ENCODE results near the gene MED22. TPM values are rescaled to one million over a fixed set of nuclear protein-coding genes. Genes with fewer than 3 reads are reported as not detected.
"Not testable (repeated sequence)": the region's sequence is repeated elsewhere in the genome, so short reads cannot be mapped to it uniquely, and the experiment has no call there.

Gene MED22
- 12.9 TPM in 2 replicates for total RNA-seq (2012; rRNA removed)

DNA sequence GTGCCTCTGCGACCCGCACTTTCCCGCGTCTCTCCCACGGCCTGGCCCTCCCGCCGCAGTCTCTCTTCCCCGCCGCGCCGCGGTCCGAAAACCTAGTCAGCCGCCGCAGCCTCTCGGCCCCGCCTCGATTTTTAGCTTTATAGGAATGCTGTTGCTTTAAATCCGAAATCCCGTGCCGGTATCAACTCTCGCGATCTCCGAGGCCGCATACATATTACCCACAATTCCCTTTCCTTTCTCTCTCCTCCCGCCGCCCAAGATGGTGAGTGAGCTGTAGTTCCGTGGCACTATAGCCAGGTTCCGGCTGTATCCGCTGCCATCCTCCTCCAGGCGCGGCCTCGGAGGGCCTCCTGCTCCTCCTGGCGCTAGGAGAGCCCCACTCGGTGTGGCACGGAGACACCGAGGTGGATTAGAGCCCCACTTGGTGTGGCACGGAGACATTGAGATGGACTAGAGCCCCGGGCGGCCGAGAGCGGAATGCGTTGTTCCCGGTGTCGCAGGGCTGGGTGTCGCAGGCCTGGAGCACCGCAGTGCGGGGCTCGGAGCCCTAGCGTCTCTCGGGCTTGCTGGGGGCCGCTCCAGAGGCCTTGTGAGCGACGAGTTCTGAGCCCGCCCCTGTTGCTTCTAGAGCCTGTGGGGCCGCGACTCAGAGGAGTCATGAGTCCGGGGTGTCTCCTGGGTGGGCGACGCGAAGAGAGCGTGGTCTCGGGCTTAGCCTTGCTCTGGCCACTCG, at the start of gene MED22, which contains the start of gene RPL7A:
TSS of gene MED22 (minus strand) at position 147 of the 733 bp plus-strand sequence. CDS start 1,469 bp downstream, outside the sequence.
TSS of gene RPL7A (plus strand) at position 234 of the 733 bp plus-strand sequence. CDS start at position 260, 26 bp downstream.
- peaks cover 22% of the 10 kb centered on the region for H3K4me1 ChIP-seq (ENCODE audit: control insufficient read depth, insufficient read depth, low read length)
- H3K9me3 ChIP-seq (replicated peaks; ENCODE audit: low read length) = no peaks in the 10 kb centered on the region
- no peaks in the 10 kb centered on the region for H3K27me3 ChIP-seq (ENCODE audit: control insufficient read depth, insufficient read depth, low read length)
- peaks cover 83% of the 10 kb centered on the region for H3K36me3 ChIP-seq (ENCODE audit: insufficient read depth, low read length)
- H3K4me2 ChIP-seq (ENCODE audit: low read length) = peak within 1 kb of the TSS; percentile 99
- peak within 1 kb of the TSS; percentile 100 for H3K9ac ChIP-seq (ENCODE audit: low read depth, low read length)
- peak within 1 kb of the TSS; percentile 100 for H3K4me3 ChIP-seq (ENCODE audit: low read length)

GRCh38 chr9:133397370-133397769, 49.4 kb upstream of the MED22 start:
- Histone ChIP-seq H3K9ac (ENCODE audit: low read depth, low read length) (no peak overlapping the region), H3K4me1 (ENCODE audit: control insufficient read depth, insufficient read depth, low read length) (no peaks in the 10 kb centered on the region), H3K9me3 (replicated peaks; ENCODE audit: low read length) (no peaks in the 10 kb centered on the region), H3K27me3 (ENCODE audit: control insufficient read depth, insufficient read depth, low read length) (peaks cover 46% of the 10 kb centered on the region), H3K4me2 (ENCODE audit: low read length) (no peak overlapping the region), H3K4me3 (ENCODE audit: low read length) (no peak overlapping the region), H3K36me3 (ENCODE audit: insufficient read depth, low read length) (no peaks in the 10 kb centered on the region)

DNA sequence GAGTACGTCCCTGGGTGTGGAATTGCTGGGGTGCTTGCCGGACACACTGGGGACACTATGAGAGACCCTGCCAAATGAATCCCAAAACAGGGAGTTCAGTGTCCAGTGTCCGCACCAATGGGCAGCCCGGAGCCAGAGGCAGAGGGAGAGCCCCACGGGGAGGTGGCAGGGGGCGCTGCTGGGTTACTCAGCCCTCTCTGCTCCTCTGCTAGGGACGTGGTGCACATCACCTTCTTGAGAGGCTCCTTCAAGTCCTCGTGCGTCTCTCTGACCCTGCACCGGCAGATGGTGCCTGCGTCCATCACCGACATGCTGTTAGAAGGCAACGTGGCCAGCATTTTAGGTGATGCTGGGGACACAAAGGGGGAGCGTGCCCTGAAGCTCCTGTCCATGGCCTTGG, 49.0 kb upstream of the MED22 start:
- Histone ChIP-seq H3K4me3 (ENCODE audit: low read length) (no peak overlapping the region), H3K9ac (ENCODE audit: low read depth, low read length) (no peak overlapping the region), H3K4me1 (ENCODE audit: control insufficient read depth, insufficient read depth, low read length) (no peaks in the 10 kb centered on the region), H3K36me3 (ENCODE audit: insufficient read depth, low read length) (no peaks in the 10 kb centered on the region), H3K27me3 (ENCODE audit: control insufficient read depth, insufficient read depth, low read length) (peaks cover 46% of the 10 kb centered on the region), H3K4me2 (ENCODE audit: low read length) (no peak overlapping the region), H3K9me3 (replicated peaks; ENCODE audit: low read length) (no peaks in the 10 kb centered on the region)

DNA sequence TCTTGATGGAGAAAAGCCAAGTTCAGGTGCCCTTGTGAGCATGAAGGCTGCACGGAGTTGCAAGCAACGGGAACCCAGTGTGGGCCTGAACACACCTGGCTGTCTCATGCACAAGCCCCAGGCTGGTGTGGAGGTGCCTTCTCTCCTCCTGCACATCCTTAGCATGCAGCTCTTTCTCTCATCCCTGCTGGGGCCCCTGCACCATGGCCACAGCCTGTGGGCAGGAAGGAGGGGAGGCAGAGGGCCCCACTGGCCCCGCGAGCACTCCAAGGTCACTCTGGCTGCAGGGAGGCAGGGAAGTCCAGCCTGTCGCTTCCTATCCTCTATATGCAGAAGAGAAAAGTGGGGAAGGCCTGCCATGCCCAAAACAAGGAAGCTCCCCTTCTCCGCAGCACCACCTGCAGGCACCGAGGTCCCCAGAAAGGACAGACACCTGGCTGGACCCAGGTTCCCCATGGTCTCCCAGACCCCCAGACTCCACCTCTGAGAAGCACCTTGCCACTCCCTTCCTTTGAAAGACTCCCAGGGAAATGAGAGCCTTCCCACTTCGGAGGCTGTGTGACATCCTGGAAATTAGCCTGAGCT, 46.8 kb upstream of the MED22 start:
- Histone ChIP-seq H3K4me1 (ENCODE audit: control insufficient read depth, insufficient read depth, low read length) (no peaks in the 10 kb centered on the region), H3K4me3 (ENCODE audit: low read length) (no peak overlapping the region), H3K27me3 (ENCODE audit: control insufficient read depth, insufficient read depth, low read length) (peaks cover 46% of the 10 kb centered on the region), H3K36me3 (ENCODE audit: insufficient read depth, low read length) (no peaks in the 10 kb centered on the region), H3K4me2 (ENCODE audit: low read length) (no peak overlapping the region), H3K9ac (ENCODE audit: low read depth, low read length) (no peak overlapping the region), H3K9me3 (replicated peaks; ENCODE audit: low read length) (no peaks in the 10 kb centered on the region)

DNA sequence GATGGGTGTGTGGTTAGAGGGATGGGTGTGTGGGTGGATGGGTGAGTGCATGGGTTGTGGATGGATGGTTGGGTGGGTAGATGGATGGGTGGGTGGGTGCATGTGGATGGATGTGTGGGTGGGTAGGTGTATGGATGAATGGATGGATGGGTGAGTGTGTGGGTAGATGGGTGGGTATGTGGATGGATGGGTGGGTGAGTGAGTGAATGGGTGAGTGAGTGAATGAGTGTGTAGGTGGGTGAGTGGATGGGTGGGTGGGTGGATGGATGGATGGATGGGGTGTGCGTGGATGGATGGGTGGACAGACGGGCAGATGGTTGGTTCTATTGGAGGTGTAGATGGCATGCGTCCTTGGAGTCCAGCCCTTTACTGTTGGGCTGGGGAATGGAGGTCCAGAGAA, 45.5 kb upstream of the MED22 start:
- Histone ChIP-seq H3K36me3 (ENCODE audit: insufficient read depth, low read length) (no peaks in the 10 kb centered on the region), H3K9me3 (replicated peaks; ENCODE audit: low read length) (no peaks in the 10 kb centered on the region), H3K4me2 (ENCODE audit: low read length) (no peak overlapping the region), H3K4me3 (ENCODE audit: low read length) (no peak overlapping the region), H3K9ac (ENCODE audit: low read depth, low read length) (no peak overlapping the region), H3K4me1 (ENCODE audit: control insufficient read depth, insufficient read depth, low read length) (no peaks in the 10 kb centered on the region), H3K27me3 (ENCODE audit: control insufficient read depth, insufficient read depth, low read length) (peaks cover 50% of the 10 kb centered on the region)

DNA sequence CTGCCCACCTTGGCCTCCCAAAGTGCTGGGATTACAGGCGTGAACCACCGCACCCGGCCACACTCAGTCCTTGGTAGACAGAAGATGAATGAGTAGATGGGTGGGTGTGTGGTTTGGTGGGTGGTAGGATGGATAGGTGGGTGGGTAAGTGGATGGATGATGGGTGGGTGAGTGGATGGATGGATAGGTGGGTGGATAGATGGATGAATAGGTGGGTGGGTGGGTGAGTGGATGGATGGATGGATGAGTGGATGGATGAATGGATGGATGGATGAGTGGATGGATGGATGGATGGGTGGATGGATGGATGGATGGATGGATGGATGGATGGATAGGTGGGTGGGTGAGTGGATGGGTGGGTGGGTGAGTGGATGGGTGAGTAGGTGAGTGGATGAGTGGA, 44.4 kb upstream of the MED22 start:
- not testable (repeated sequence) for H3K4me1 ChIP-seq (ENCODE audit: control insufficient read depth, insufficient read depth, low read length); H3K4me2 ChIP-seq (ENCODE audit: low read length); H3K4me3 ChIP-seq (ENCODE audit: low read length); H3K36me3 ChIP-seq (ENCODE audit: insufficient read depth, low read length); H3K9me3 ChIP-seq (replicated peaks; ENCODE audit: low read length); H3K9ac ChIP-seq (ENCODE audit: low read depth, low read length)
- peaks cover 39% of the 10 kb centered on the region for H3K27me3 ChIP-seq (ENCODE audit: control insufficient read depth, insufficient read depth, low read length)

GRCh38 chr9:133391449-133391848, 43.5 kb upstream of the MED22 start:
- not testable (repeated sequence) for H3K9me3 ChIP-seq (replicated peaks; ENCODE audit: low read length); H3K4me2 ChIP-seq (ENCODE audit: low read length); H3K9ac ChIP-seq (ENCODE audit: low read depth, low read length); H3K36me3 ChIP-seq (ENCODE audit: insufficient read depth, low read length); H3K4me1 ChIP-seq (ENCODE audit: control insufficient read depth, insufficient read depth, low read length); H3K4me3 ChIP-seq (ENCODE audit: low read length)
- peaks cover 32% of the 10 kb centered on the region for H3K27me3 ChIP-seq (ENCODE audit: control insufficient read depth, insufficient read depth, low read length)

DNA sequence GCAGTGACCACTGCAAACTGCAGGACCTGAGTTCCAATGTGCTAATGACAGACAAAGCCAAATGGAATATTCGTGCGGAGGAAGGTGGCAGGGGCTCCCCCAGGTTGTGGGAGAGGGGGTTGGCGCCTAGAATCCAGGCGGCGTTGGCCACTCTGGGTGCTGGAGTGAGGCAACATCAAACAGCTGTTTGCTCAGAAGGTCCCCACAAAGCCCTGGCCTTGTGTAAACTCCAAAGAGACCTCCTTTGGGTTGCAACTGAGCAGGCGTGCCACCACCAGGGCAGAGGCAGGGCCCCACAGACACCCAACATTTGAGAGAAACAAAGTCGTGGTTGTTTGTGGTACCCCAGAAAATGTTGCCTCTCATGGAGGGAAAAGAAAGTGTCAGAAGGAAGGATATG, 42.8 kb upstream of the MED22 start:
- Histone ChIP-seq H3K4me3 (ENCODE audit: low read length) (no peak overlapping the region), H3K36me3 (ENCODE audit: insufficient read depth, low read length) (no peaks in the 10 kb centered on the region), H3K27me3 (ENCODE audit: control insufficient read depth, insufficient read depth, low read length) (peaks cover 26% of the 10 kb centered on the region), H3K9ac (ENCODE audit: low read depth, low read length) (no peak overlapping the region), H3K4me2 (ENCODE audit: low read length) (no peak overlapping the region), H3K4me1 (ENCODE audit: control insufficient read depth, insufficient read depth, low read length) (no peaks in the 10 kb centered on the region), H3K9me3 (replicated peaks; ENCODE audit: low read length) (no peaks in the 10 kb centered on the region)

- H3K9me3 ChIP-seq (replicated peaks; ENCODE audit: low read length) = no peaks in the 10 kb centered on the region
- H3K4me2 ChIP-seq (ENCODE audit: low read length) = no peak overlapping the region
- H3K4me1 ChIP-seq (ENCODE audit: control insufficient read depth, insufficient read depth, low read length) = no peaks in the 10 kb centered on the region
- H3K9ac ChIP-seq (ENCODE audit: low read depth, low read length) = no peak overlapping the region
- H3K4me3 ChIP-seq (ENCODE audit: low read length) = no peak overlapping the region
- H3K27me3 ChIP-seq (ENCODE audit: control insufficient read depth, insufficient read depth, low read length) = peaks cover 15% of the 10 kb centered on the region
- no peaks in the 10 kb centered on the region for H3K36me3 ChIP-seq (ENCODE audit: insufficient read depth, low read length)
Observed at GRCh38 chr9:133389562-133389961, 41.6 kb upstream of the MED22 start.

DNA sequence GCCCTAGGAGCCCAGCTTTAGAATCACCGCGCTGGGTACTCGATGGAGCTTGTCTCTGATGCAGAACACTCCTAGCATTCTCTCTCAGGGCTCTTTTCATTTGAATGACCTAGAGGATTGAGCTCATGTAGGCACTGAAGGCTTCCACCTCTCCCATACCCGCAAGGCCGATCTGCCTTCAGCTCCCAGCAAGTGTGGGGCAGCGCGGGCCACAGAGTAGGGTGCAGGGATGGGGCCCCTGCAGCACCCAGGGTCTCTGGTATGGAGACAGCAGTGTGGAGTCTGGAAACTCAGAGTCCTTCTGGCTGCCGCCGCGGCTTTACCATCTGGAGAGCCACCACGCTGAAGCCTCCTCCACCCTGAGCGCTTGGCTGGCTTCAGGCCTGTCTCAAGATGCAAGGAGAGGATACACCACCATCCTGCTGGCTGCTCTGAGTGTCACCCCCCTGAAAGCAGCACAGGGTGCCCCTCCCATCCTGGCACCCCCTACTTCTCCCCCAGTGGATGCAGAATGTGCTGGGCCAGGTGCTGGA, 41.2 kb upstream of the MED22 start:
- H3K9me3 ChIP-seq (replicated peaks; ENCODE audit: low read length) = no peaks in the 10 kb centered on the region
- H3K36me3 ChIP-seq (ENCODE audit: insufficient read depth, low read length) = no peaks in the 10 kb centered on the region
- peaks cover 12% of the 10 kb centered on the region for H3K27me3 ChIP-seq (ENCODE audit: control insufficient read depth, insufficient read depth, low read length)
- no peak overlapping the region for H3K4me2 ChIP-seq (ENCODE audit: low read length)
- no peak overlapping the region for H3K9ac ChIP-seq (ENCODE audit: low read depth, low read length)
- H3K4me1 ChIP-seq (ENCODE audit: control insufficient read depth, insufficient read depth, low read length) = no peaks in the 10 kb centered on the region
- H3K4me3 ChIP-seq (ENCODE audit: low read length) = no peak overlapping the region

DNA sequence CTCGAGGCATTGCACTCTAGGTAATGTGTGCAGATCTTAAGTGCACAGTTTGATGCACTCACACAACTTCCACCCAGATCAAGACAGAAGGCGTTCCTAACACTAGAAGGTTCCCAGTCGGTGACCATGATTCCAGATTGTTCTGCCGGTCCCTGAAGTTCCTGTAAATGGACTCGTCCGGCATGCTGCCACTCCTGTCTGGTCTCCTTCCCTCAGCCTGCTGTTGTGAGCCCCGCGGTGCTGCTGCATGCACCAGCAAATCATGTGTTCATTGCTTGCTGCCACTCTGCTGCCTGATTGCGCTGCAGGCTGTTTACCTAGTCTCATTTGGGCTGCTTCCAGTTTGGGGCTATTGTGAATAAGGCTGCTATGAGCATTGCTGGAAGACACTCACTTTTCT, 39.7 kb upstream of the MED22 start:
- H3K27me3 ChIP-seq (ENCODE audit: control insufficient read depth, insufficient read depth, low read length) = peaks cover 6% of the 10 kb centered on the region
- no peaks in the 10 kb centered on the region for H3K9me3 ChIP-seq (replicated peaks; ENCODE audit: low read length)
- H3K36me3 ChIP-seq (ENCODE audit: insufficient read depth, low read length) = no peaks in the 10 kb centered on the region
- H3K4me3 ChIP-seq (ENCODE audit: low read length) = no peak overlapping the region
- H3K4me1 ChIP-seq (ENCODE audit: control insufficient read depth, insufficient read depth, low read length) = no peaks in the 10 kb centered on the region
- no peak overlapping the region for H3K4me2 ChIP-seq (ENCODE audit: low read length)
- no peak overlapping the region for H3K9ac ChIP-seq (ENCODE audit: low read depth, low read length)

DNA sequence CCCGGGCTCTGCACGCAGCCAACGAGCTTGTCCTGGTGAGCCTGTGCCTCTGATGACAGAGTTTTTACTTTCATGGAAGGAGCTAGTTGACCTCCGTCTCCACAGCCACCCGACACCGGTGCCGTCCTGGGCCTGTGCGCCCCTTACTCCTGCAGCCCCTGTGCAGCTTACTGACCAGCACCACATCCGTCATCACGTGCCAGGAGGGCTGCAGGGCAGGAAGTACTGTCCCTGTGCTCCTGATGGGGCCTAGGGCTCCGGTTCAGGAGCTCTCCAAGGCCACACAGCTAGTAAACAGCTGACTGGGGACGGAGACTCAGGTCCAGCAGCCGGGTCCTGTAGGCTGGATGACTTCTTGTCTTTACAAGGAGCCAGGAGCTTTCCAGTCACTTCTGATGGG, 38.4 kb upstream of the MED22 start:
- H3K4me3 ChIP-seq (ENCODE audit: low read length) = no peak overlapping the region
- no peaks in the 10 kb centered on the region for H3K9me3 ChIP-seq (replicated peaks; ENCODE audit: low read length)
- H3K36me3 ChIP-seq (ENCODE audit: insufficient read depth, low read length) = no peaks in the 10 kb centered on the region
- H3K4me1 ChIP-seq (ENCODE audit: control insufficient read depth, insufficient read depth, low read length) = no peaks in the 10 kb centered on the region
- no peak overlapping the region for H3K9ac ChIP-seq (ENCODE audit: low read depth, low read length)
- peaks cover 6% of the 10 kb centered on the region for H3K27me3 ChIP-seq (ENCODE audit: control insufficient read depth, insufficient read depth, low read length)
- no peak overlapping the region for H3K4me2 ChIP-seq (ENCODE audit: low read length)
